Right renal pelvis (tissue), 4 donors: ENCODE measurements around the gene BCL11B. TPM values are rescaled to one million over a fixed set of nuclear protein-coding genes. Genes with fewer than 3 reads are reported as not detected.

Source experiments
- DNase-seq, 4 donors: peaks; one replicate each; pipeline ENCODE4 v3.0.0-alpha.2; 2013; ENCODE audit warnings: low read depth in 4 of 4, low spot score in 3 of 4, missing footprints in 1 of 4
- polyA plus RNA-seq, 4 donors: library from polyadenylated mRNA; unstranded; fragments of 120-200 nt; gene quantifications; one replicate each; pipeline ENCODE4 v1.2.1, GENCODE V29; 2013; ENCODE audit not compliant: insufficient read length in 4 of 4

Gene BCL11B
- polyA plus RNA-seq, 4 donors, result 2.3 to 2.6 (median 2.4) TPM

GRCh38 chr14:99287269-99287942, 15.4 kb upstream of the BCL11B start:
- DNase-seq, result no peak

GRCh38 chr14:99286761-99287160, 14.8 kb upstream of the BCL11B start:
- DNase-seq, result no peak

GRCh38 chr14:99284254-99285004, 12.4 kb upstream of the BCL11B start:
- no peak for DNase-seq

- no peak for DNase-seq
Observed at GRCh38 chr14:99282261-99283050, 10.5 kb upstream of the BCL11B start.

GRCh38 chr14:99281396-99281795, 9.4 kb upstream of the BCL11B start:
- no peak for DNase-seq

GRCh38 chr14:99280852-99281251, 8.9 kb upstream of the BCL11B start:
- no peak for DNase-seq

- DNase-seq, result no peak
Observed at GRCh38 chr14:99280066-99280731, 8.2 kb upstream of the BCL11B start.

- DNase-seq, result no peak
Observed at GRCh38 chr14:99278836-99279235, 6.8 kb upstream of the BCL11B start.

GRCh38 chr14:99277530-99277929, 5.5 kb upstream of the BCL11B start:
- no peak for DNase-seq

- no peak for DNase-seq
Observed at GRCh38 chr14:99276482-99276881, 4.5 kb upstream of the BCL11B start.

- no peak for DNase-seq
Observed at GRCh38 chr14:99275222-99275584, 3.2 kb upstream of the BCL11B start.

GRCh38 chr14:99274346-99275221, 2.6 kb upstream of the BCL11B start:
- peak; percentile 72 to 86 (median 81) for DNase-seq

- DNase-seq, result no peak
Observed at GRCh38 chr14:99273766-99274345, 1.9 kb upstream of the BCL11B start.

GRCh38 chr14:99272899-99273765, 1.1 kb upstream of the BCL11B start:
- DNase-seq, result no peak

GRCh38 chr14:99272632-99272898, 568 bp upstream of the BCL11B start:
- no peak for DNase-seq

GRCh38 chr14:99271221-99271941, 616 bp downstream of the BCL11B start:
- no peak for DNase-seq

GRCh38 chr14:99270458-99271220, 1.4 kb downstream of the BCL11B start:
- no peak for DNase-seq
